ENCODE results near the gene SCN3B. TPM values are rescaled to one million over a fixed set of nuclear protein-coding genes. Genes with fewer than 3 reads are reported as not detected.

The SCN3B gene
- total RNA-seq, 1 experiment from 2014 or later: 0.79 TPM

DNA sequence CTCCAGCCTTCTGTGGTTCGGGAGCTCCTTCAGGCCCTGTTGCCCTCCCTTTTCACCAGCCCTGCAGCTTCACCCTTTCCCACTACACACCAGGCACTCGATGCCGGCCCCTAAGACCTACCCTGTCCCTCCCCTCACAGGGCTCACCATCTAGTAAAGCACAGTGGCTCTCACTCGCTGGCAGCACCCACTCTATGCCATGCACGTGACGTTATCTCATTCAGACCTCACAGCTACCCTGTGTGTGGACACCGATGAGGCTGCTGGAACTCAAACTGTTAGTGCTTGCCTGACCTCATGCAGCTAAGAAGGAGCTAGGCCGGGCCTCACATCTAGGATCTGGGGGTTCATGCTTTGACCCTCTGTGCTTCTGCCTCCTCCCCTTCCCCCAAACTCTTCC, 45.5 kb downstream of the SCN3B start:
- H3K4me1 Mint-ChIP-seq: peaks cover 2% of the 10 kb centered on the region; the same call in 1 of the 2 replicates
- peaks cover 34% of the 10 kb centered on the region for H3K36me3 Mint-ChIP-seq
- POLR2A ChIA-PET: no interaction called here
- no peaks in the 10 kb centered on the region for H3K27me3 Mint-ChIP-seq (ENCODE audit: low read depth)
- no peak overlapping the region for H3K4me3 Mint-ChIP-seq
- no peak overlapping the region for H3K27ac Mint-ChIP-seq
- CTCF ChIA-PET: interaction anchor here (1.0 kb wide), 1 partner anchor 29 kb away, joined by 3 read pairs; no protein-coding TSS in a partner anchor
- DNase-seq (ENCODE audit: low spot score): no peak
- H3K9me3 Mint-ChIP-seq: no peaks in the 10 kb centered on the region
- ATAC-seq: no peak
- TF ChIP-seq ZMAT4 (CRISPR knock-in tag; IDR thresholded peaks at IDR 0.05) (no peak), ATF6 (CRISPR knock-in tag; IDR thresholded peaks at IDR 0.05) (no peak), SMAD4 (CRISPR knock-in tag; IDR thresholded peaks at IDR 0.05) (no peak), E2F4 (CRISPR knock-in tag; IDR thresholded peaks at IDR 0.05; ENCODE audit: borderline replicate concordance, low read depth) (no peak), HMGXB4 (CRISPR knock-in tag; IDR thresholded peaks at IDR 0.05) (no peak), FOXK1 (CRISPR knock-in tag; IDR thresholded peaks at IDR 0.05) (no peak)
- TF ChIP-seq, protein P1, sequence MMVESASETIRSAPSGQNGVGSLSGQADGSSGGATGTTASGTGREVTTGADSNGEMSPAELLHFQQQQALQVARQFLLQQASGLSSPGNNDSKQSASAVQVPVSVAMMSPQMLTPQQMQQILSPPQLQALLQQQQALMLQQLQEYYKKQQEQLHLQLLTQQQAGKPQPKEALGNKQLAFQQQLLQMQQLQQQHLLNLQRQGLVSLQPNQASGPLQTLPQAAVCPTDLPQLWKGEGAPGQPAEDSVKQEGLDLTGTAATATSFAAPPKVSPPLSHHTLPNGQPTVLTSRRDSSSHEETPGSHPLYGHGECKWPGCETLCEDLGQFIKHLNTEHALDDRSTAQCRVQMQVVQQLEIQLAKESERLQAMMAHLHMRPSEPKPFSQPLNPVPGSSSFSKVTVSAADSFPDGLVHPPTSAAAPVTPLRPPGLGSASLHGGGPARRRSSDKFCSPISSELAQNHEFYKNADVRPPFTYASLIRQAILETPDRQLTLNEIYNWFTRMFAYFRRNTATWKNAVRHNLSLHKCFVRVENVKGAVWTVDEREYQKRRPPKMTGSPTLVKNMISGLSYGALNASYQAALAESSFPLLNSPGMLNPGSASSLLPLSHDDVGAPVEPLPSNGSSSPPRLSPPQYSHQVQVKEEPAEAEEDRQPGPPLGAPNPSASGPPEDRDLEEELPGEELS (CRISPR knock-in tag; IDR thresholded peaks at IDR 0.05): no peak

- no peak overlapping the region for H3K27ac Mint-ChIP-seq
- no peak overlapping the region for H3K4me3 Mint-ChIP-seq
- DNase-seq (ENCODE audit: low spot score): no peak
- POLR2A ChIA-PET: no interaction called here
- H3K27me3 Mint-ChIP-seq (ENCODE audit: low read depth): no peaks in the 10 kb centered on the region
- ATAC-seq: no peak
- CTCF ChIA-PET: interaction anchor here (1.0 kb wide), 1 partner anchor 28 kb away, joined by 3 read pairs; no protein-coding TSS in a partner anchor
- TF ChIP-seq CREB1 (CRISPR knock-in tag; IDR thresholded peaks at IDR 0.05): no peak
- peaks cover 34% of the 10 kb centered on the region for H3K36me3 Mint-ChIP-seq
- H3K4me1 Mint-ChIP-seq: peaks cover 2% of the 10 kb centered on the region; the same call in 1 of the 2 replicates
- H3K9me3 Mint-ChIP-seq: no peaks in the 10 kb centered on the region
Observed at GRCh38 chr11:123608371-123608770, 46.1 kb downstream of the SCN3B start.

DNA sequence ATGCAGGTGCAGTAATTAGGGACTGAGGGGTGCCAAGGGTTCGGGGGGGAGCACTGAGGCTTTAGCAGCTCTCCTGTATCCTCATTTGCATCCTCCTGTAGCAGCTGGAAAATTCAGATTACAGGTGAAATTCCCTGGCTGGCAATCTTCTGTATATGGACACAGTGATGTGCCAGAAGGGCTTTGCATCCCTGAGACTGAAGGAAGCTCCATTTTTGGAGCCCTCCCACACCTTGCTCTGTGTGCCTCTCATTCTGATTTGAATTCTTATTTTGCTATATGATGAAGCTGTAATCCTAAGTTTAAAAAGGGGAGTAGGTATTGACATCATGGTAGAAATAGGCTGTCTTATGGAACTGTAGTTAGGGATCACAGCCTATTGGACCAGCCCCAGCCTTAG, 46.6 kb downstream of the SCN3B start:
- peaks cover 32% of the 10 kb centered on the region for H3K36me3 Mint-ChIP-seq
- CTCF ChIA-PET: no interaction called here
- POLR2A ChIA-PET: no interaction called here
- no peaks in the 10 kb centered on the region for H3K27me3 Mint-ChIP-seq (ENCODE audit: low read depth)
- H3K4me1 Mint-ChIP-seq: peaks cover 2% of the 10 kb centered on the region; the same call in 1 of the 2 replicates
- no peak for ATAC-seq
- H3K9me3 Mint-ChIP-seq: no peaks in the 10 kb centered on the region
- no peak for DNase-seq (ENCODE audit: low spot score)
- H3K4me3 Mint-ChIP-seq: no peak overlapping the region
- H3K27ac Mint-ChIP-seq: no peak overlapping the region
- TF ChIP-seq, protein P2, sequence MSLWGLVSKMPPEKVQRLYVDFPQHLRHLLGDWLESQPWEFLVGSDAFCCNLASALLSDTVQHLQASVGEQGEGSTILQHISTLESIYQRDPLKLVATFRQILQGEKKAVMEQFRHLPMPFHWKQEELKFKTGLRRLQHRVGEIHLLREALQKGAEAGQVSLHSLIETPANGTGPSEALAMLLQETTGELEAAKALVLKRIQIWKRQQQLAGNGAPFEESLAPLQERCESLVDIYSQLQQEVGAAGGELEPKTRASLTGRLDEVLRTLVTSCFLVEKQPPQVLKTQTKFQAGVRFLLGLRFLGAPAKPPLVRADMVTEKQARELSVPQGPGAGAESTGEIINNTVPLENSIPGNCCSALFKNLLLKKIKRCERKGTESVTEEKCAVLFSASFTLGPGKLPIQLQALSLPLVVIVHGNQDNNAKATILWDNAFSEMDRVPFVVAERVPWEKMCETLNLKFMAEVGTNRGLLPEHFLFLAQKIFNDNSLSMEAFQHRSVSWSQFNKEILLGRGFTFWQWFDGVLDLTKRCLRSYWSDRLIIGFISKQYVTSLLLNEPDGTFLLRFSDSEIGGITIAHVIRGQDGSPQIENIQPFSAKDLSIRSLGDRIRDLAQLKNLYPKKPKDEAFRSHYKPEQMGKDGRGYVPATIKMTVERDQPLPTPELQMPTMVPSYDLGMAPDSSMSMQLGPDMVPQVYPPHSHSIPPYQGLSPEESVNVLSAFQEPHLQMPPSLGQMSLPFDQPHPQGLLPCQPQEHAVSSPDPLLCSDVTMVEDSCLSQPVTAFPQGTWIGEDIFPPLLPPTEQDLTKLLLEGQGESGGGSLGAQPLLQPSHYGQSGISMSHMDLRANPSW (CRISPR knock-in tag; conservative IDR thresholded peaks at IDR 0.05; ENCODE audit: low read depth): no peak
- TF ChIP-seq ATF1 (CRISPR knock-in tag; IDR thresholded peaks at IDR 0.05) (no peak), ELF4 (CRISPR knock-in tag; IDR thresholded peaks at IDR 0.05; ENCODE audit: low read depth) (no peak), IRF2 (CRISPR knock-in tag; IDR thresholded peaks at IDR 0.05; ENCODE audit: borderline replicate concordance, low read depth) (no peak), ZNF232 (CRISPR knock-in tag; IDR thresholded peaks at IDR 0.05) (no peak), EMX1 (CRISPR knock-in tag; IDR thresholded peaks at IDR 0.05) (no peak), SP1 (CRISPR knock-in tag; conservative IDR thresholded peaks at IDR 0.05) (no peak), ZBTB21 (CRISPR knock-in tag; IDR thresholded peaks at IDR 0.05; ENCODE audit: borderline replicate concordance) (no peak), IRF1 (CRISPR knock-in tag; IDR thresholded peaks at IDR 0.05) (no peak), RELA (CRISPR knock-in tag; IDR thresholded peaks at IDR 0.05; ENCODE audit: borderline replicate concordance) (no peak)
